Gastroesophageal sphincter (tissue), 3 donors: ENCODE measurements around the gene VAV3.

Experiments used
- EP300 ChIP-seq: sonication (generic); formaldehyde crosslinking; IDR thresholded peaks from one replicate; pipeline ENCODE4 v1.6.1; 2017; ENCODE audit warnings: antibody characterized with exemption, mild to moderate bottlenecking
- POLR2AphosphoS5 ChIP-seq: sonication (generic); formaldehyde crosslinking; IDR thresholded peaks from one replicate; pipeline ENCODE4 v1.6.1; 2017; ENCODE audit warnings: antibody characterized with exemption
- TF ChIP-seq, protein P1 (sequence below), 4 experiments: fragments of 200-600 bp in 2 of 4; fragments of 450-650 bp in 2 of 4; sonication (generic) in 1 of 4; IDR thresholded peaks; one replicate each; pipeline ENCODE4 v1.5.1; 2017 to 2019; ENCODE audit warnings: antibody characterized with exemption in 4 of 4, mild to moderate bottlenecking in 2 of 4, moderate library complexity in 2 of 4

DNA sequence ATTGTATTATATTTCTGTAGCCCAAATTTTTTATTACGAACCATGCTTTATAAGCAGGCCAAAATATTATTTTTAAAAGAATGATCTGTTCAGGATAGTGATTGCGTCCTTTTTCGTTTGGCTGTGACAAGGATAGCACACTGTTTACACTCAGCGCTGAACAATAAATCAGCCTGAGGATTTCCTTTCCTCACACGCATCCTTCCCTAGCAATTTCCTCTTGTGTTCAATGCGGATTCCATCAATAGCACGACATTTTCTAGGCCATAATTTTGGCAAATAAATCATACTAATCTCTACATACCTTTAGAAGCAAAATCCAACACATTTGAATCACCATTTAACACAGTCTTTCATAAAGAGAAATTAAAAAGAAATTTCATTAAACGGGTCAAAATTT lies 1.6 kb upstream of the VAV3 start:
- TF ChIP-seq, protein P1, sequence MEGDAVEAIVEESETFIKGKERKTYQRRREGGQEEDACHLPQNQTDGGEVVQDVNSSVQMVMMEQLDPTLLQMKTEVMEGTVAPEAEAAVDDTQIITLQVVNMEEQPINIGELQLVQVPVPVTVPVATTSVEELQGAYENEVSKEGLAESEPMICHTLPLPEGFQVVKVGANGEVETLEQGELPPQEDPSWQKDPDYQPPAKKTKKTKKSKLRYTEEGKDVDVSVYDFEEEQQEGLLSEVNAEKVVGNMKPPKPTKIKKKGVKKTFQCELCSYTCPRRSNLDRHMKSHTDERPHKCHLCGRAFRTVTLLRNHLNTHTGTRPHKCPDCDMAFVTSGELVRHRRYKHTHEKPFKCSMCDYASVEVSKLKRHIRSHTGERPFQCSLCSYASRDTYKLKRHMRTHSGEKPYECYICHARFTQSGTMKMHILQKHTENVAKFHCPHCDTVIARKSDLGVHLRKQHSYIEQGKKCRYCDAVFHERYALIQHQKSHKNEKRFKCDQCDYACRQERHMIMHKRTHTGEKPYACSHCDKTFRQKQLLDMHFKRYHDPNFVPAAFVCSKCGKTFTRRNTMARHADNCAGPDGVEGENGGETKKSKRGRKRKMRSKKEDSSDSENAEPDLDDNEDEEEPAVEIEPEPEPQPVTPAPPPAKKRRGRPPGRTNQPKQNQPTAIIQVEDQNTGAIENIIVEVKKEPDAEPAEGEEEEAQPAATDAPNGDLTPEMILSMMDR (IDR thresholded peaks at IDR 0.05) = no peak
- TF ChIP-seq POLR2AphosphoS5 = no peak
- no peak for TF ChIP-seq EP300
